ENCODE data around the gene ADAM21.
"Not testable (repeated sequence)": the region's sequence is repeated elsewhere in the genome, so short reads cannot be mapped to it uniquely, and the experiment has no call there.

ADAM21 gene

GRCh38 chr14:70477356-70478105 lies 25.6 kb downstream of the ADAM21 start:
- DNase-seq = not testable (repeated sequence)

DNA sequence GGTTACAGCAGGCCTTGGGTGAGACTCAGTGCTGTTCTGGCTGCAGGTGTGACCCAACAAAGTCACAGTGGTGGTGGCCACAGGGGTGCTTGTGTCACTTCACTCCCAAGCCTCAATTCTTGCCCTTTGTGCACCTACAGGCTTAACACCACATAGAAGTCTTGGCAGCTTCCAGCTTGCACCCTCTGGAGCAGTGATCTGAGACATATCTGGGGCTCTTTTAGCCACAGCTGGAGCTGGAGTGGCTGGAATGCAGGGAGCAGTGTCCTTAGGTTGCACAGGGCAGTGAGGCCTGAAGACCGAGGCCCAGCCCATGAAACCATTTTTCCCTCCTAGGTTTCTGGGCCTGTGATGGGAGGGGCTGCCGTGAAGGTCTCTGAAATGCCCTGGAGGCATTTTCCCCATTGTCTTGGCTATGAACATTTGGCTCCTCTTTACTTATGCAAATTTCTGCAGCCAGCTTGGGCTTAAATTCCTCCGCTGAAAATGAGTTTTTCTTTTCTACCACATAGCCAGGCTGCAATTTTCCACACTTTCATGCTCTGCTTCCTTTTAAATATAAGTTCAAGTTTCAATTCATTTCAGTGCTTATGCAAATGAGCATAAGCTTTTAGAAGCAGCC lies 37.7 kb downstream of the ADAM21 start:
- DNase-seq = no peak

DNA sequence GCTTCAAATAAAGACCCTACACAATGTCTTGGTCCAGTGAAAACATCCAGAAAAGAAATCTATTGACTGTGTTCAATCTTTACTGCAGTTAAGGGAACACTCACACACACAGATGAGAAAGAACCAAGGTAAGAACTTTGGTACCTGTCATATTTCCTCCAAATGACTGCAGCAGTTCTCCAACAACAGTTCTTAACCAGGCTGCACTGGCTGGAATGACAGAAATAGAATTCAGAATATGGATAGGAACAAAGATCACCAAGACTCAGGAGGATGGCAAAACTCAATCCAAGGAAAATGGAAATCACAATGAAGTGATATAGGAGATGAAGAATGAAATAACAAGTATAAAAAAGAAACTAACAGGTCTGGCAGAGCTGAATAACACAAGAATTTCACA lies 46.2 kb downstream of the ADAM21 start:
- DNase-seq = no peak

Measured in activated CD4-positive, alpha-beta T cell treated with anti-CD3 and anti-CD28 coated beads, Interleukin-2, amount 50 U/mL, for 1 hour (primary cell).